ENCODE results near the gene SLC39A3.

SLC39A3 gene

DNA sequence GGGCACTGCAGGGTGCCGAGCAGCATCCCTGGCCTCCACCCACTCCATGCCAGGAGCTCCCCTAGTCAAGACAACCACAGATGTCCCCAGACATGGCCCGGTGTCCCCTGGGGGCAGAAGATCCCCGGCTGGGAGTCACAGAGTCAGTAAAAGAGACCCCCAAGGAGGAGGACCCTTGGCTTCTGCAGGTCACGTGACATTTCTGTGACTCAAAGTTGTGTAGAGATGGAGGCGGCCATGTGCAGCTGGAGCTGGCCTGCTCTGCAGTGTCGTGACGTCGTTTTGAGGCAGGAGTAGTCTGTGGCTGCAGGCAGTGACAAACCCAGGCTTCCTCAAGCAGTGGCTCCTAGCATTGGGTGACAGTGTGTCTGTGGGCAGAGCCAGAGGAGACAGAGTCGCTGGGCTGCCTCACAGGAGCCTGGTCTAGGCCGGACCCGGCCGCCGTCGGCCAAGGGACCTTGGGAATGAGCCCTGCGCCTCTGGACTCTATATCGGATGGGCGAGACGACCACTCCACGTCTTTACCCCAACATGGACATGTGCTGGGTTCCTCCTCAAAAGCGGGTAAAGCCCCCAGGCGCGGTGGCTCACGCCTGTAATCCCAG lies 10.9 kb downstream of the SLC39A3 start:
- Mint-ChIP-seq H3K27ac (no peak overlapping the region), H3K4me3 (no peak overlapping the region), H3K9me3 (no peaks in the 10 kb centered on the region), H3K36me3 (ENCODE audit: low read depth) (peaks cover under 1% of the 10 kb centered on the region), H3K27me3 (ENCODE audit: low read depth, poor library complexity) (peaks cover 55% of the 10 kb centered on the region), H3K4me1 (peaks cover 8% of the 10 kb centered on the region)
- TF ChIP-seq, protein P1, sequence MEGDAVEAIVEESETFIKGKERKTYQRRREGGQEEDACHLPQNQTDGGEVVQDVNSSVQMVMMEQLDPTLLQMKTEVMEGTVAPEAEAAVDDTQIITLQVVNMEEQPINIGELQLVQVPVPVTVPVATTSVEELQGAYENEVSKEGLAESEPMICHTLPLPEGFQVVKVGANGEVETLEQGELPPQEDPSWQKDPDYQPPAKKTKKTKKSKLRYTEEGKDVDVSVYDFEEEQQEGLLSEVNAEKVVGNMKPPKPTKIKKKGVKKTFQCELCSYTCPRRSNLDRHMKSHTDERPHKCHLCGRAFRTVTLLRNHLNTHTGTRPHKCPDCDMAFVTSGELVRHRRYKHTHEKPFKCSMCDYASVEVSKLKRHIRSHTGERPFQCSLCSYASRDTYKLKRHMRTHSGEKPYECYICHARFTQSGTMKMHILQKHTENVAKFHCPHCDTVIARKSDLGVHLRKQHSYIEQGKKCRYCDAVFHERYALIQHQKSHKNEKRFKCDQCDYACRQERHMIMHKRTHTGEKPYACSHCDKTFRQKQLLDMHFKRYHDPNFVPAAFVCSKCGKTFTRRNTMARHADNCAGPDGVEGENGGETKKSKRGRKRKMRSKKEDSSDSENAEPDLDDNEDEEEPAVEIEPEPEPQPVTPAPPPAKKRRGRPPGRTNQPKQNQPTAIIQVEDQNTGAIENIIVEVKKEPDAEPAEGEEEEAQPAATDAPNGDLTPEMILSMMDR (IDR thresholded peaks at IDR 0.05) = no peak
- DNase-seq = no peak

- H3K36me3 Mint-ChIP-seq (ENCODE audit: low read depth) = no peaks in the 10 kb centered on the region
- TF ChIP-seq, protein P1 (IDR thresholded peaks at IDR 0.05) = no peak
- H3K27ac Mint-ChIP-seq = no peak overlapping the region
- H3K9me3 Mint-ChIP-seq = no peaks in the 10 kb centered on the region
- H3K27me3 Mint-ChIP-seq (ENCODE audit: low read depth, poor library complexity) = peaks cover 67% of the 10 kb centered on the region
- H3K4me1 Mint-ChIP-seq = peaks cover 6% of the 10 kb centered on the region
- DNase-seq = no peak
- H3K4me3 Mint-ChIP-seq = no peak overlapping the region
These were observed 12.2 kb downstream of the SLC39A3 start for GRCh38 chr19:2727640-2727944.

DNA sequence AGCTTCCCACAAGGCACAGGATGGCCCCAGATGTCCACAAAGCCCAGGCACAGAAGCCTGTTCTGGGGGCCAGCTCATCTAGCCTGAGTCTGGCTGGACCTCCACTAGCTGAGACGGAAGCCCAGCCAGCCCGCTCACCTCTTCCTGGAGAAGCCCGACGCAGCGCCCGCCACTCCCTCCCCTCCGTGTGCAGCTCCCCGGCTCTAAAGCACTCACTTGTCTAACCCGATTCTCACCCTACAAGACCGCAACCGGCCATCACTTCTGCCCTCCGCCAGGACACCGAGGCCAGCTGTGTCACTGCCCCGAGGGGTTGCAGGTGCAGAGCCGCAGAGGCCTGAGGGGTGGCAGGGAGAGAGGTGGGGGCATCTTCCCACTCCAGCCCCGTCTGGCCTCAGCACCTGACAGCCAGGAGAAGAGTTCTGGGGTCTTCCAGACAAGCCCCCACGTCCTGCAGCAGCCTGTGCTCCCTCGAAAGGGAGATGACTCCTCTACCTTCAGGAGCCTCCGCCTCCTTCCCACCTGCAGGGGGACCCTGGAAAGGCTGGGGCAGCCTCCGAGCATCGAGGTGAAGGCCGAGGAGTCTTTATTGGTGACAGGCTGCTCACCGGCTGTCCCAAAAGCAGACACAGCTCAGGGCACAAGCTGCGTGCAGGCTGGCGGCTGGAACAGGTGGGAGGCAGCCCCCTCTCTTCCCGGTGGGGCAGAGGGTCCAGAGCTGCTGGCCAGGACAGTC lies 12.7 kb downstream of the SLC39A3 start:
- Mint-ChIP-seq H3K4me3 (no peak overlapping the region), H3K27ac (no peak overlapping the region)
- DNase-seq = no peak

GRCh38 chr19:2726160-2726855 lies 13.5 kb downstream of the SLC39A3 start:
- H3K27me3 Mint-ChIP-seq (ENCODE audit: low read depth, poor library complexity) = peaks cover 79% of the 10 kb centered on the region
- H3K4me3 Mint-ChIP-seq = no peak overlapping the region
- no peaks in the 10 kb centered on the region for H3K9me3 Mint-ChIP-seq
- no peaks in the 10 kb centered on the region for H3K36me3 Mint-ChIP-seq (ENCODE audit: low read depth)
- peak overlapping the region; percentile 39 for H3K27ac Mint-ChIP-seq
- H3K4me1 Mint-ChIP-seq = peaks cover 6% of the 10 kb centered on the region
- DNase-seq = no peak
- TF ChIP-seq, protein P1 (IDR thresholded peaks at IDR 0.05) = no peak

More for the DNA sequence above, 12.7 kb downstream of the SLC39A3 start:
- Mint-ChIP-seq H3K27me3 (ENCODE audit: low read depth, poor library complexity) (peaks cover 72% of the 10 kb centered on the region), H3K36me3 (ENCODE audit: low read depth) (no peaks in the 10 kb centered on the region), H3K9me3 (no peaks in the 10 kb centered on the region), H3K4me1 (peaks cover 6% of the 10 kb centered on the region)
- TF ChIP-seq, protein P1 (IDR thresholded peaks at IDR 0.05) = no peak

GRCh38 chr19:2724148-2724557 lies 15.7 kb downstream of the SLC39A3 start:
- DNase-seq = peak; percentile 23
- no peaks in the 10 kb centered on the region for H3K9me3 Mint-ChIP-seq
- H3K4me1 Mint-ChIP-seq = peaks cover 12% of the 10 kb centered on the region
- H3K27ac Mint-ChIP-seq = no peak overlapping the region
- H3K4me3 Mint-ChIP-seq = no peak overlapping the region
- H3K36me3 Mint-ChIP-seq (ENCODE audit: low read depth) = no peaks in the 10 kb centered on the region
- TF ChIP-seq, protein P1 (IDR thresholded peaks at IDR 0.05) = no peak
- H3K27me3 Mint-ChIP-seq (ENCODE audit: low read depth, poor library complexity) = peaks cover 87% of the 10 kb centered on the region

Data from nephron progenitor cell (in vitro differentiated cells).